Natural killer cell (primary cell): ENCODE measurements around the gene RAX2. TPM values are rescaled to one million over a fixed set of nuclear protein-coding genes. Genes with fewer than 3 reads are reported as not detected.

ENCODE experiments used
- ATAC-seq, 3 donors: fragments of 150-1000 bp in 2 of 3; fragments of 200-7000 bp in 1 of 3; cut with Tn5 transposase; 1 replicate in 1 of 3; 2 replicates in 2 of 3; pipeline ENCODE4 v1.10.0; 2021; ENCODE audit warnings: mild to moderate bottlenecking in 2 of 3, moderate library complexity in 2 of 3
- DNase-seq, 2 donors: peaks; one replicate each; pipeline versions ENCODE4 v3.0.0 to v3.0.0-alpha.2; 2013 to 2021; ENCODE audit warnings: mixed read lengths in 1 of 2
- H3K27ac ChIP-seq: one replicate; pipeline ENCODE4 v1.5.1; 2013; ENCODE audit warnings: mild to moderate bottlenecking, low read length
- H3K27me3 ChIP-seq: one replicate; pipeline ENCODE4 v1.6.1; 2013; ENCODE audit warnings: low read length; ENCODE audit not compliant: control insufficient read depth, insufficient read depth
- H3K36me3 ChIP-seq: one replicate; pipeline ENCODE4 v1.6.1; 2013; ENCODE audit warnings: low read length; ENCODE audit not compliant: control insufficient read depth, insufficient read depth
- H3K4me1 ChIP-seq: one replicate; pipeline ENCODE4 v1.6.1; 2013; ENCODE audit warnings: low read length; ENCODE audit not compliant: control insufficient read depth, insufficient read depth
- H3K4me3 ChIP-seq: one replicate; pipeline ENCODE4 v1.5.1; 2013; ENCODE audit warnings: low read length
- H3K9me3 ChIP-seq: one replicate; pipeline ENCODE4 v1.6.1; 2013; ENCODE audit warnings: low read length; ENCODE audit not compliant: control insufficient read depth, insufficient read depth
- H3K27ac Mint-ChIP-seq, 2 donors: one replicate each; pipeline ENCODE4 v1.8.0; 2022; ENCODE audit warnings: mild to moderate bottlenecking in 2 of 2, mixed read lengths in 2 of 2, moderate library complexity in 1 of 2
- H3K27me3 Mint-ChIP-seq, 2 donors: one replicate each; pipeline ENCODE4 v1.8.0; 2022; ENCODE audit warnings: low read depth in 2 of 2, mixed read lengths in 2 of 2
- H3K36me3 Mint-ChIP-seq: one replicate; pipeline ENCODE4 v1.8.0; 2022; ENCODE audit warnings: mixed read lengths
- H3K4me1 Mint-ChIP-seq, 2 donors: one replicate each; pipeline ENCODE4 v1.8.0; 2022; ENCODE audit warnings: mixed read lengths in 2 of 2
- H3K4me3 Mint-ChIP-seq: one replicate; pipeline ENCODE4 v1.8.0; 2022; ENCODE audit warnings: mild to moderate bottlenecking, moderate library complexity, mixed read lengths
- H3K9me3 Mint-ChIP-seq, 2 donors: one replicate each; pipeline ENCODE4 v1.8.0; 2022; ENCODE audit warnings: mixed read lengths in 2 of 2
- WGBS: methylation state at CpG from one replicate; pipeline ENCODE4 v1.1.7; 2013; ENCODE audit warnings: missing lambda C conversion rate; ENCODE audit not compliant: insufficient coverage; 5-methylcytosine and 5-hydroxymethylcytosine counted together
- intact Hi-C: fragments of 100-400 bp; cut with micrococcal nuclease; formaldehyde crosslinking; loops from one replicate; pipeline ENCODE4 v1.14.2; 2022
- total RNA-seq, 4 donors: library from RNA; stranded (reverse); fragments of 120-200 nt in 1 of 4; gene quantifications; one replicate each; pipeline versions ENCODE4 v1.2.3 to v1.2.4, GENCODE V29; 2013 to 2022
- TF ChIP-seq, protein P1 (sequence below): fragments of 200-600 bp; IDR thresholded peaks from one replicate; pipeline ENCODE4 v1.8.0; 2022; ENCODE audit warnings: antibody characterized with exemption

The RAX2 gene
- total RNA-seq, 3 donors from 2014 or later (not counting 1 experiment from before 2014, with no cell fraction given), result not detected

- 97% methylated on average over 3 of the region's 5 CpGs for WGBS
- Histone ChIP-seq H3K4me3 (no peak overlapping the region), H3K4me1 (peaks cover 19% of the 10 kb centered on the region), H3K9me3 (no peaks in the 10 kb centered on the region), H3K27ac (no peak overlapping the region), H3K27me3 (peaks cover 29% of the 10 kb centered on the region), H3K36me3 (no peaks in the 10 kb centered on the region)
- Mint-ChIP-seq H3K4me3 (no peak overlapping the region), H3K4me1 (peaks cover 0 to 16% of the 10 kb centered on the region in 2 donors), H3K36me3 (no peaks in the 10 kb centered on the region), H3K27me3 (peaks cover 0 to 23% of the 10 kb centered on the region in 2 donors), H3K9me3 (no peaks in the 10 kb centered on the region), H3K27ac (no peak overlapping the region)
- TF ChIP-seq, protein P1, sequence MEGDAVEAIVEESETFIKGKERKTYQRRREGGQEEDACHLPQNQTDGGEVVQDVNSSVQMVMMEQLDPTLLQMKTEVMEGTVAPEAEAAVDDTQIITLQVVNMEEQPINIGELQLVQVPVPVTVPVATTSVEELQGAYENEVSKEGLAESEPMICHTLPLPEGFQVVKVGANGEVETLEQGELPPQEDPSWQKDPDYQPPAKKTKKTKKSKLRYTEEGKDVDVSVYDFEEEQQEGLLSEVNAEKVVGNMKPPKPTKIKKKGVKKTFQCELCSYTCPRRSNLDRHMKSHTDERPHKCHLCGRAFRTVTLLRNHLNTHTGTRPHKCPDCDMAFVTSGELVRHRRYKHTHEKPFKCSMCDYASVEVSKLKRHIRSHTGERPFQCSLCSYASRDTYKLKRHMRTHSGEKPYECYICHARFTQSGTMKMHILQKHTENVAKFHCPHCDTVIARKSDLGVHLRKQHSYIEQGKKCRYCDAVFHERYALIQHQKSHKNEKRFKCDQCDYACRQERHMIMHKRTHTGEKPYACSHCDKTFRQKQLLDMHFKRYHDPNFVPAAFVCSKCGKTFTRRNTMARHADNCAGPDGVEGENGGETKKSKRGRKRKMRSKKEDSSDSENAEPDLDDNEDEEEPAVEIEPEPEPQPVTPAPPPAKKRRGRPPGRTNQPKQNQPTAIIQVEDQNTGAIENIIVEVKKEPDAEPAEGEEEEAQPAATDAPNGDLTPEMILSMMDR, result no peak
- ATAC-seq (no peak), DNase-seq (no peak)
- intact Hi-C loops, result loop anchor here (5.0 kb wide), 1 partner anchor 99 kb away; no protein-coding TSS in a partner anchor
Measured at GRCh38 chr19:3723110-3723488, 48.9 kb downstream of the RAX2 start.

- no peaks in the 10 kb centered on the region for H3K36me3 ChIP-seq
- peaks cover 29% of the 10 kb centered on the region for H3K27me3 ChIP-seq
- no peak overlapping the region for H3K27ac Mint-ChIP-seq
- H3K27me3 Mint-ChIP-seq, result peaks cover 0 to 23% of the 10 kb centered on the region in 2 donors
- H3K9me3 ChIP-seq, result no peaks in the 10 kb centered on the region
- no peak overlapping the region for H3K4me3 ChIP-seq
- no peak overlapping the region for H3K27ac ChIP-seq
- H3K4me3 Mint-ChIP-seq, result peak overlapping the region; percentile 53
- TF ChIP-seq, protein P1, result no peak
- DNase-seq, result no peak
- ATAC-seq, result no peak
- intact Hi-C loops, result loop anchor here (5.0 kb wide), 1 partner anchor 100 kb away; no protein-coding TSS in a partner anchor
- H3K4me1 ChIP-seq, result peaks cover 19% of the 10 kb centered on the region
- H3K4me1 Mint-ChIP-seq, result peaks cover 0 to 16% of the 10 kb centered on the region in 2 donors
- H3K9me3 Mint-ChIP-seq, result no peaks in the 10 kb centered on the region
- WGBS, result 12% methylated on average over 27 of the region's 30 CpGs
- H3K36me3 Mint-ChIP-seq, result no peaks in the 10 kb centered on the region
Measured at GRCh38 chr19:3722443-3723109, 49.5 kb downstream of the RAX2 start.

DNA sequence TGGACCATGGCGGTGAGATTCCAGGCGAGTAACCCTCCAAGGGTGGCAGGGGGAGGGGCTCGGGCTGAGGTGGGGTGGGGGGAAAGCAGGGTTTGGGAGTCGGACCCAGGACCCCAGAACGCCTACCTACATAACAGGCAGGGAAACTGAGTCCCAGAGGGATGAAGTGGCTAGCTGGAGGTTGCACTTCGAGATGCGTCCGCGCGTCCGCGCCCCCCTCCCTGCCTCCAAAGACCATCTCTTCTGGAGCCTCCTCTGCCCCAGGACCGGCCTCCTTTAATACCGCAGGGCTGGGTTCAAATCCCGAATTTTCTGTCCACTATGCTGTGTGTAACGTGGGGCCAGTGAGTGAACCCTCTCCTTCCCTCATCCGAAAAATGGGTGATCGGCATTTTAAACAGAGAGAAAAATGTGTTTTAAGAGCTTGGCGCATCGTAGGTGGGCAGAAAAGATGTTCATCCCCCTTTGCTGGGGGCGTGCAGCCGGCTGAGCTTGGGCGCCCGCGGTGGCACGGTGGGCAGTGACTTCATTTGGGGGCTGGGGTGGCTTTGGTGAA is 50.1 kb downstream of the RAX2 start:
- no peaks in the 10 kb centered on the region for H3K9me3 ChIP-seq
- no peaks in the 10 kb centered on the region for H3K36me3 Mint-ChIP-seq
- H3K36me3 ChIP-seq, result no peaks in the 10 kb centered on the region
- peaks cover 19% of the 10 kb centered on the region for H3K4me1 ChIP-seq
- H3K27ac ChIP-seq, result no peak overlapping the region
- H3K27ac Mint-ChIP-seq, result no peak overlapping the region
- intact Hi-C loops, result loop anchor here (5.0 kb wide), 1 partner anchor 100 kb away; no protein-coding TSS in a partner anchor
- H3K27me3 Mint-ChIP-seq, result peaks cover 0 to 23% of the 10 kb centered on the region in 2 donors
- no peaks in the 10 kb centered on the region for H3K9me3 Mint-ChIP-seq
- DNase-seq, result no peak
- TF ChIP-seq, protein P1, result no peak
- H3K4me1 Mint-ChIP-seq, result peaks cover 0 to 16% of the 10 kb centered on the region in 2 donors
- peak overlapping the region; percentile 32 for H3K4me3 ChIP-seq
- H3K4me3 Mint-ChIP-seq, result peak overlapping the region; percentile 53
- H3K27me3 ChIP-seq, result peaks cover 29% of the 10 kb centered on the region
- 8% methylated on average over 25 of the region's 26 CpGs for WGBS
- no peak for ATAC-seq
